Spleen (tissue), 11 donors: ENCODE measurements around the gene RAD9A. TPM values are rescaled to one million over a fixed set of nuclear protein-coding genes. Genes with fewer than 3 reads are reported as not detected.

Experiments
- DNase-seq: peaks from one replicate; pipeline ENCODE4 v3.0.0-alpha.2; 2020
- H3K27ac ChIP-seq, 8 donors: fragments of 200-600 bp; sonication (generic) in 7 of 8; 1 replicate in 4 of 8; 2 replicates in 4 of 8; pipeline versions ENCODE4 v1.5.0 to v1.8.0; 2016 to 2021; ENCODE audit warnings: inconsistent platforms in 4 of 8, mild to moderate bottlenecking in 4 of 8, moderate library complexity in 1 of 8
- H3K27me3 ChIP-seq, 7 donors: fragments of 200-600 bp; sonication (generic) in 6 of 7; replicated peaks in 1 of 7; 1 replicate in 4 of 7; 2 replicates in 3 of 7; pipeline versions ENCODE4 v1.5.0 to v1.8.0; 2016 to 2021; ENCODE audit warnings: inconsistent platforms in 3 of 7, mild to moderate bottlenecking in 1 of 7
- H3K36me3 ChIP-seq, 6 donors: fragments of 200-600 bp; sonication (generic) in 5 of 6; 1 replicate in 4 of 6; 2 replicates in 2 of 6; pipeline versions ENCODE4 v1.5.0 to v1.8.0; 2016 to 2021; ENCODE audit warnings: inconsistent platforms in 2 of 6
- H3K4me1 ChIP-seq, 6 donors: fragments of 200-600 bp; sonication (generic) in 5 of 6; 1 replicate in 3 of 6; 2 replicates in 3 of 6; pipeline versions ENCODE4 v1.5.0 to v1.8.0; 2016 to 2021; ENCODE audit warnings: inconsistent platforms in 3 of 6
- H3K4me3 ChIP-seq, 8 donors: fragments of 200-600 bp; sonication (generic) in 7 of 8; 1 replicate in 4 of 8; 2 replicates in 4 of 8; pipeline versions ENCODE4 v1.5.0 to v1.8.0; 2016 to 2021; ENCODE audit warnings: inconsistent platforms in 4 of 8, mild to moderate bottlenecking in 4 of 8, moderate library complexity in 2 of 8
- H3K9me3 ChIP-seq, 8 donors: fragments of 200-600 bp; sonication (generic) in 7 of 8; 1 replicate in 4 of 8; 2 replicates in 4 of 8; pipeline versions ENCODE4 v1.5.0 to v1.8.0; 2016 to 2021; ENCODE audit warnings: inconsistent platforms in 4 of 8
- POLR2A ChIP-seq, 3 donors: fragments of 450-650 bp; IDR thresholded peaks; one replicate each; pipeline ENCODE4 v1.5.1; 2017; ENCODE audit warnings: antibody characterized with exemption in 3 of 3, mild to moderate bottlenecking in 1 of 3
- POLR2AphosphoS5 ChIP-seq, 3 donors: sonication (generic); formaldehyde crosslinking; IDR thresholded peaks; one replicate each; pipeline ENCODE4 v1.5.1; 2017; ENCODE audit warnings: antibody characterized with exemption in 3 of 3
- WGBS, 5 donors: extraction: QIAGEN DNeasy Blood & Tissue Kit in 3 of 5; methylation state at CpG; one replicate each; pipeline versions ENCODE4 v1.1.5 to v1.1.7; 2013 to 2018; 5-methylcytosine and 5-hydroxymethylcytosine counted together
- intact Hi-C: fragments of 100-400 bp; cut with DNase I; formaldehyde crosslinking; loops from one replicate; pipeline ENCODE4 v1.15.0; 2023; ENCODE audit warnings: low total_unique reads
- polyA plus RNA-seq, 3 donors: library from polyadenylated mRNA; stranded (reverse); fragments of 200-250 nt; gene quantifications; one replicate each; pipeline ENCODE4 v1.2.1, GENCODE V29; 2013
- total RNA-seq, 7 donors: library from RNA; depleted of rRNA in 3 of 7; stranded (reverse); fragments of >200 nt in 3 of 7; fragmentation: NEBNext Ultra II Directional in 4 of 7; extraction: Animal tissue kit (Norgen Biotek cat#: 25700) in 4 of 7; gene quantifications; one replicate each; pipeline versions ENCODE4 v1.1.0 to v1.2.1, GENCODE V29; 2016 to 2021
- TF ChIP-seq, protein P1 (sequence below), 11 experiments: fragments of 200-600 bp in 7 of 11; fragments of 450-650 bp in 4 of 11; sonication (generic) in 4 of 11; IDR thresholded peaks in 8 of 11; conservative IDR thresholded peaks in 3 of 11; 1 replicate in 7 of 11; 2 replicates in 4 of 11; pipeline versions ENCODE4 v1.4.0 to v1.8.0; 2016 to 2021; ENCODE audit warnings: antibody characterized with exemption in 11 of 11, inconsistent platforms in 4 of 11, mild to moderate bottlenecking in 1 of 11
- donor health status: healthy with polysubstance abuse.
- donor health status: DM: no; HTN: no; CAD: no; lungs with moderate emphysema.
- donor health status: DM: no; HTN: no; CAD: no.
- donor health status: Bipolar disorder and iron deficiency.
- donor health status: healthy.
- donor health status: DM: no; HTN: no; CAD: no.
- donor health status: DM: yes; HTN: yes; CAD: no.

Gene RAD9A
- total and polyA plus RNA-seq, 10 donors: 18.2 to 44.8 (median 30.1) TPM

- DNase-seq: peak; percentile 94
- TF ChIP-seq, protein P1, sequence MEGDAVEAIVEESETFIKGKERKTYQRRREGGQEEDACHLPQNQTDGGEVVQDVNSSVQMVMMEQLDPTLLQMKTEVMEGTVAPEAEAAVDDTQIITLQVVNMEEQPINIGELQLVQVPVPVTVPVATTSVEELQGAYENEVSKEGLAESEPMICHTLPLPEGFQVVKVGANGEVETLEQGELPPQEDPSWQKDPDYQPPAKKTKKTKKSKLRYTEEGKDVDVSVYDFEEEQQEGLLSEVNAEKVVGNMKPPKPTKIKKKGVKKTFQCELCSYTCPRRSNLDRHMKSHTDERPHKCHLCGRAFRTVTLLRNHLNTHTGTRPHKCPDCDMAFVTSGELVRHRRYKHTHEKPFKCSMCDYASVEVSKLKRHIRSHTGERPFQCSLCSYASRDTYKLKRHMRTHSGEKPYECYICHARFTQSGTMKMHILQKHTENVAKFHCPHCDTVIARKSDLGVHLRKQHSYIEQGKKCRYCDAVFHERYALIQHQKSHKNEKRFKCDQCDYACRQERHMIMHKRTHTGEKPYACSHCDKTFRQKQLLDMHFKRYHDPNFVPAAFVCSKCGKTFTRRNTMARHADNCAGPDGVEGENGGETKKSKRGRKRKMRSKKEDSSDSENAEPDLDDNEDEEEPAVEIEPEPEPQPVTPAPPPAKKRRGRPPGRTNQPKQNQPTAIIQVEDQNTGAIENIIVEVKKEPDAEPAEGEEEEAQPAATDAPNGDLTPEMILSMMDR (IDR thresholded peaks at IDR 0.05 in 8 of 11, conservative IDR thresholded peaks at IDR 0.05 in 3 of 11): peak in 1 of 11 experiments; percentile 11
- TF ChIP-seq POLR2AphosphoS5 (IDR thresholded peaks at IDR 0.05) (peak; percentile 73 to 85 (median 82)), POLR2A (IDR thresholded peaks at IDR 0.05) (no peak)
- Histone ChIP-seq H3K4me1 (peaks cover 45 to 99% (median 98%) of the 10 kb centered on the region in 6 donors), H3K27ac (peak overlapping the region; percentile 55 to 97 (median 90)), H3K36me3 (peaks cover 6 to 91% (median 31%) of the 10 kb centered on the region in 6 donors), H3K4me3 (peak overlapping the region; percentile 67 to 95 (median 76)), H3K27me3 (no peaks in the 10 kb centered on the region), H3K9me3 (no peaks in the 10 kb centered on the region)
- intact Hi-C loops: no loop called here
- WGBS, 5 donors: 67 to 73% (median 70%) methylated on average over 6 to 41 of the region's 41 CpGs
Measured at GRCh38 chr11:67438158-67438902, 46.5 kb downstream of the RAD9A start.

GRCh38 chr11:67439321-67440228 is 47.8 kb downstream of the RAD9A start:
- TF ChIP-seq, protein P1 (IDR thresholded peaks at IDR 0.05 in 8 of 11, conservative IDR thresholded peaks at IDR 0.05 in 3 of 11): peak in 2 of 11 experiments; percentile 15 to 21
- peak; percentile 33 to 57 (median 51) for TF ChIP-seq POLR2AphosphoS5 (IDR thresholded peaks at IDR 0.05)
- no peak for TF ChIP-seq POLR2A (IDR thresholded peaks at IDR 0.05)
- 51 to 62% (median 56%) methylated on average over 26 to 31 of the region's 31 CpGs for WGBS, 5 donors
- DNase-seq: no peak
- Histone ChIP-seq H3K27ac (peak overlapping the region; percentile 60 to 97 (median 90)), H3K36me3 (peaks cover 6 to 78% (median 19%) of the 10 kb centered on the region in 6 donors), H3K4me3 (peak overlapping the region in 4 of 8 donors; percentile 70 to 95 (median 85)), H3K9me3 (no peaks in the 10 kb centered on the region), H3K27me3 (no peaks in the 10 kb centered on the region), H3K4me1 (peaks cover 40 to 99% (median 96%) of the 10 kb centered on the region in 6 donors)
- intact Hi-C loops: no loop called here

DNA sequence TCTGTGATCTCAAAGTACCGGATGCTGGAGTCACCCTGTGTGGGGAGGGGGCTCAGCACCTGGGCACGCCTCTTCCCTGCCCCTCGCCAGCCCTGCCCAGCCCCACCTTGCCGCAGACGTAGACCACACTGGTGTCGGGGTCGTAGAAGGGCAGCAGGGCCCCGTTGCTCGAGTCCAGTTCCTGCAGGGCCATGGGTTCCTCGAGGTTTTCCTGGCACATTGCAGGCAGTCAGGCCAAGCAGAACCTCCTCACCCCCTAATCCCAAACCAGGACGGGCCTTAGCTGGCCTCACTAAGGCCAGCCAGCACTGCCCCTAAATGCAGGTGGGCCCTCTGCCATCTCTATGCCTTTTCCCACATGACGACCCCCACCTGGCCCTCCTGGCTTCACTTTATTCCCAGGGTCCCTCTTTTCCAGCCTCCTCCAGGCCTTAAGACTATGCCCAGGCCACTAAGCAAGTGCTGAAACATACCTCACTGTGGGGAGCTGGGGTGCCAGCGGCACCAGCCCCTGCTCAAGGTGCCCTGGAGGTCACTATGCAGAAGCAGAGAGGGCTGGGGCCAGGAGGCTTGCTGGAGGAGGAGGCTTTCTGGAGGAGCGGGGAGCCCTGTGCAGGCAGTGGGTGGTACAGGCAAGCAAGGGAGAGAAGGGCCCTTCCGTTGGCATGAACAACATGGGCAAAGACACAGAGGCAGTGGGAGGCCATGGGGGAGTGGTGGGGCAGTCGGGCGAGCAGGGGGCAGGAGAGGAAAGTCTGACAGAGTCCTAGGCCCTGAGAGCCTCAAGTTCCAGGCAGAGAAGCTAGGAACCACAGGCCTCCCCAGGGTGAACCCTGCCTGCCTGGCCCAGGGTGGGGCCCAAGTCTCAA is 48.7 kb downstream of the RAD9A start:
- Histone ChIP-seq H3K4me1 (peaks cover 49 to 99% (median 96%) of the 10 kb centered on the region in 6 donors), H3K9me3 (no peaks in the 10 kb centered on the region), H3K27ac (peak overlapping the region; percentile 44 to 97 (median 90)), H3K36me3 (peaks cover 6 to 69% (median 11%) of the 10 kb centered on the region in 6 donors), H3K4me3 (peak overlapping the region in 3 of 8 donors; percentile 2 to 95 (median 8)), H3K27me3 (no peaks in the 10 kb centered on the region)
- TF ChIP-seq POLR2AphosphoS5 (IDR thresholded peaks at IDR 0.05) (peak in 2 of 3 donors; percentile 7 to 51), POLR2A (IDR thresholded peaks at IDR 0.05) (no peak)
- WGBS, 5 donors: 50 to 64% (median 53%) methylated on average over 11 to 17 of the region's 17 CpGs
- no peak for DNase-seq
- intact Hi-C loops: no loop called here

DNA sequence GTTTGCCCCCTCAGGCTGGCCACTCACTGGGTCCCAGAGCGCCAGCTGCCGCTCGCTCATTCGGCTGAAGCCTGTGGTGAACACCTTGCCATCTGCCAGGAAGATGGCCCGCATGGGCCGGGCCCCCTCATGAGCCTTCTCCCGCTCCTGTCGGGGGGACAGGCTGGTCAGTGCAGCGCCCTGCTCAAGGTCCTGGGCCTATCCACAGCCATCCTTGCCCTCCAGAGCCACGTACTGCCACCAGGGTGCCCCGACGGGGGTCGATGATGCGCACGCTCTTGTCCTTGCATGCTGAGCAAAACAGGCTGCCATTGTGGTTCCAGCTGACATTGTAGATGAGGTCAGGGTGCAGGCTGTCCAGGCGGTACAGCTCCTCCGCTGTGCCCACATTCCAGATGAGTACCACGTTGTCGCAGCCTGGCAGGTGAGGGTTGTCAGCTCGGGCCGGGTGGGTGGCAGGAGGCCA is 49.3 kb downstream of the RAD9A start:
- intact Hi-C loops: no loop called here
- Histone ChIP-seq H3K4me1 (peaks cover 47 to 99% (median 96%) of the 10 kb centered on the region in 6 donors), H3K27me3 (no peaks in the 10 kb centered on the region), H3K27ac (peak overlapping the region; percentile 44 to 97 (median 90)), H3K9me3 (no peaks in the 10 kb centered on the region), H3K36me3 (peaks cover 0 to 63% (median 4%) of the 10 kb centered on the region in 6 donors), H3K4me3 (no peak overlapping the region)
- WGBS, 5 donors: 77 to 94% (median 82%) methylated on average over 3 to 21 of the region's 21 CpGs
- no peak for TF ChIP-seq POLR2A (IDR thresholded peaks at IDR 0.05)
- peak; percentile 18 to 66 (median 40) for TF ChIP-seq POLR2AphosphoS5 (IDR thresholded peaks at IDR 0.05)
- TF ChIP-seq, protein P1 (IDR thresholded peaks at IDR 0.05 in 8 of 11, conservative IDR thresholded peaks at IDR 0.05 in 3 of 11): no peak
- no peak for DNase-seq
